ENCODE results near the gene DYNLT2B. TPM values are rescaled to one million over a fixed set of nuclear protein-coding genes. Genes with fewer than 3 reads are reported as not detected.
"Not testable (repeated sequence)": the region's sequence is repeated elsewhere in the genome, so short reads cannot be mapped to it uniquely, and the experiment has no call there.

The DYNLT2B gene
- total RNA-seq, 1 donor from 2014 or later = 3.2 TPM

- intact Hi-C loops (cut with DNase I) = no loop called here
- ATAC-seq (ENCODE audit: poor library complexity) (no peak), DNase-seq (no peak)
Observed at GRCh38 chr3:196334982-196335381, 16.9 kb upstream of the DYNLT2B start.

GRCh38 chr3:196332168-196332567 is 14.1 kb upstream of the DYNLT2B start:
- no peak for DNase-seq
- intact Hi-C loops (cut with DNase I) = no loop called here
- ATAC-seq (ENCODE audit: poor library complexity) = peak; percentile 66

- intact Hi-C loops (cut with DNase I) = no loop called here
- DNase-seq (no peak), ATAC-seq (ENCODE audit: poor library complexity) (no peak)
Observed at GRCh38 chr3:196327405-196327804, 9.4 kb upstream of the DYNLT2B start.

- ATAC-seq (ENCODE audit: poor library complexity) (no peak), DNase-seq (no peak)
- intact Hi-C loops (cut with DNase I) = no loop called here
Observed at GRCh38 chr3:196326936-196327335, 8.9 kb upstream of the DYNLT2B start.

- intact Hi-C loops (cut with DNase I) = no loop called here
- DNase-seq = no peak
- ATAC-seq (ENCODE audit: poor library complexity) = no peak
Observed at GRCh38 chr3:196323691-196324090, 5.7 kb upstream of the DYNLT2B start.

GRCh38 chr3:196323016-196323415 is 5.0 kb upstream of the DYNLT2B start:
- no peak for ATAC-seq (ENCODE audit: poor library complexity)
- intact Hi-C loops (cut with DNase I) = no loop called here
- DNase-seq = no peak

GRCh38 chr3:196321162-196321561 is 3.1 kb upstream of the DYNLT2B start:
- intact Hi-C loops (cut with DNase I) = no loop called here
- DNase-seq (no peak), ATAC-seq (ENCODE audit: poor library complexity) (no peak)

- intact Hi-C loops (cut with DNase I) = no loop called here
Observed at GRCh38 chr3:196320137-196320536, 2.1 kb upstream of the DYNLT2B start.

GRCh38 chr3:196316799-196317686 is 997 bp downstream of the DYNLT2B start:
- intact Hi-C loops (cut with DNase I); ATAC-seq (ENCODE audit: poor library complexity); DNase-seq: not testable (repeated sequence)

More at GRCh38 chr3:196320137-196320536, 2.1 kb upstream of the DYNLT2B start:
- DNase-seq (no peak), ATAC-seq (ENCODE audit: poor library complexity) (no peak)

GRCh38 chr3:196315821-196316220 is 2.2 kb downstream of the DYNLT2B start:
- intact Hi-C loops (cut with DNase I) = no loop called here
- no peak for ATAC-seq (ENCODE audit: poor library complexity)
- DNase-seq = no peak

- ATAC-seq (ENCODE audit: poor library complexity) (no peak), DNase-seq (no peak)
- intact Hi-C loops (cut with DNase I) = no loop called here
Observed at GRCh38 chr3:196314597-196314996, 3.4 kb downstream of the DYNLT2B start.

- DNase-seq; ATAC-seq (ENCODE audit: poor library complexity); intact Hi-C loops (cut with DNase I): not testable (repeated sequence)
Observed at GRCh38 chr3:196314086-196314485, 4.0 kb downstream of the DYNLT2B start.

- DNase-seq; ATAC-seq (ENCODE audit: poor library complexity); intact Hi-C loops (cut with DNase I): not testable (repeated sequence)
Observed at GRCh38 chr3:196302960-196303359, 15.1 kb downstream of the DYNLT2B start.

GRCh38 chr3:196302551-196302950 is 15.5 kb downstream of the DYNLT2B start:
- intact Hi-C loops (cut with DNase I); ATAC-seq (ENCODE audit: poor library complexity); DNase-seq: not testable (repeated sequence)

- ATAC-seq (ENCODE audit: poor library complexity) (no peak), DNase-seq (no peak)
- intact Hi-C loops (cut with DNase I) = no loop called here
Observed at GRCh38 chr3:196298521-196298920, 19.5 kb downstream of the DYNLT2B start.

- ATAC-seq (ENCODE audit: poor library complexity) (no peak), DNase-seq (no peak)
- intact Hi-C loops (cut with DNase I) = no loop called here
Observed at GRCh38 chr3:196292286-196292923, 25.6 kb downstream of the DYNLT2B start.

GRCh38 chr3:196288141-196288460 is 29.9 kb downstream of the DYNLT2B start:
- ATAC-seq (ENCODE audit: poor library complexity) = no peak
- no peak for DNase-seq
- intact Hi-C loops (cut with DNase I) = no loop called here

GRCh38 chr3:196287440-196288140 is 30.4 kb downstream of the DYNLT2B start, which contains the start of gene PCYT1A:
TSS of gene PCYT1A (minus strand) at chr3:196287726. CDS start at chr3:196270531, 17,195 bp downstream.
- ATAC-seq (ENCODE audit: poor library complexity) = peak; percentile 98
- peak; percentile 95 for DNase-seq
- intact Hi-C loops (cut with DNase I) = no loop called here

- ATAC-seq (ENCODE audit: poor library complexity) (peak; percentile 50), DNase-seq (peak; percentile 50)
- intact Hi-C loops (cut with DNase I) = no loop called here
Observed at GRCh38 chr3:196287090-196287439, 31.0 kb downstream of the DYNLT2B start.
